ENCODE data around the gene GINS3.

- TF ChIP-seq CTCF (IDR thresholded peaks at IDR 0.05 in 4 of 5, conservative IDR thresholded peaks at IDR 0.05 in 1 of 5) (no peak), POLR2A (IDR thresholded peaks at IDR 0.05) (no peak)
Observed at GRCh38 chr16:58361726-58362125, 30.5 kb upstream of the GINS3 start.

All from gastrocnemius medialis (tissue), 4 donors.